Cardiac septum (tissue), 1 donor: ENCODE data around the gene CYP46A1. TPM values are rescaled to one million over a fixed set of nuclear protein-coding genes. Genes with fewer than 3 reads are reported as not detected.
A peak's percentile ranks its signal among the peaks of the same experiment; 100 is the strongest.

ENCODE experiments used
- DNase-seq: peaks from one replicate; pipeline ENCODE4 v3.0.0-alpha.2; 2020; ENCODE audit warnings: low spot score
- intact Hi-C: fragments of 100-400 bp; cut with DNase I; formaldehyde crosslinking; loops from one replicate; pipeline ENCODE4 v1.14.0; 2022
- total RNA-seq: library from RNA; stranded (reverse); fragmentation: NEBNext Ultra II Directional; extraction: Animal tissue kit (Norgen Biotek cat#: 25700); gene quantifications from one replicate; pipeline ENCODE4 v1.2.1, GENCODE V29; 2021
- donor health status: DM: no; HTN: no; CAD: no.

CYP46A1 gene
- total RNA-seq, 1 donor from 2014 or later, result 5.5 TPM

GRCh38 chr14:99749763-99750715, 65.9 kb downstream of the CYP46A1 start:
- DNase-seq, result no peak
- intact Hi-C loops, result no loop called here

DNA sequence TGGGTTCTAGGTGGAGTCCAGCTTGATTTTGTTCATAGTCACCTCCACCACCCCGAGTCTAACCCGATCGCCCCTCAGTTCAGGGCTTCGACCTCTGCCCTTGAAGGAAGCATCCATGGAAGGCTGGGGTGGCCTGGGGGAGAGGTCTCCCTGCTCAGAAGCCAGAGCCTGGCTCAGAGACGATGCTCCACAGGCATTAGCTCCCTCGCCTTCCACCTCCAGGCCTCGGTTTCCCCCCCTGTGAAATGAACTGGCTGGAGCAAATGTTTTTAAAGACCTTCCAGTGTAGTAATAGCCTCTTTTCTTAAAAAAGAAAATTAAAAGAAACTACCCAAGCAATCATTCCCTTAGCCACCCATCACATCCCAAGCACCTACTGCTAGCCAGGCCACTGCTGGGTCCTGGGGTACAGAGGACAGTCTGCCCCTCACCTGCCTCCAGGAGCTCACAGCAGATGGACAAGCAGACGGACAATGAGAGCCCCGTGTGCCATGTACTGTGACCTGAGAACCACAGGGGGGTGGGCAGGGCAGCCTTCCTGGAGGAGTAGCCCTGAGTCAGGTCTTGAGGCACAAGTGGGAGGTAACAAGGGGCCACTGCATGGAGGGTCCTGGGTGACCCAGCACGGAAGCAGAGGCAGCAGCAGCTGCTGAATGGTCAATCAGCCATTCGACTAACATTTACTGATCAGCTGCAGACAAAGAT, 66.8 kb downstream of the CYP46A1 start:
- intact Hi-C loops, result no loop called here
- DNase-seq, result no peak

DNA sequence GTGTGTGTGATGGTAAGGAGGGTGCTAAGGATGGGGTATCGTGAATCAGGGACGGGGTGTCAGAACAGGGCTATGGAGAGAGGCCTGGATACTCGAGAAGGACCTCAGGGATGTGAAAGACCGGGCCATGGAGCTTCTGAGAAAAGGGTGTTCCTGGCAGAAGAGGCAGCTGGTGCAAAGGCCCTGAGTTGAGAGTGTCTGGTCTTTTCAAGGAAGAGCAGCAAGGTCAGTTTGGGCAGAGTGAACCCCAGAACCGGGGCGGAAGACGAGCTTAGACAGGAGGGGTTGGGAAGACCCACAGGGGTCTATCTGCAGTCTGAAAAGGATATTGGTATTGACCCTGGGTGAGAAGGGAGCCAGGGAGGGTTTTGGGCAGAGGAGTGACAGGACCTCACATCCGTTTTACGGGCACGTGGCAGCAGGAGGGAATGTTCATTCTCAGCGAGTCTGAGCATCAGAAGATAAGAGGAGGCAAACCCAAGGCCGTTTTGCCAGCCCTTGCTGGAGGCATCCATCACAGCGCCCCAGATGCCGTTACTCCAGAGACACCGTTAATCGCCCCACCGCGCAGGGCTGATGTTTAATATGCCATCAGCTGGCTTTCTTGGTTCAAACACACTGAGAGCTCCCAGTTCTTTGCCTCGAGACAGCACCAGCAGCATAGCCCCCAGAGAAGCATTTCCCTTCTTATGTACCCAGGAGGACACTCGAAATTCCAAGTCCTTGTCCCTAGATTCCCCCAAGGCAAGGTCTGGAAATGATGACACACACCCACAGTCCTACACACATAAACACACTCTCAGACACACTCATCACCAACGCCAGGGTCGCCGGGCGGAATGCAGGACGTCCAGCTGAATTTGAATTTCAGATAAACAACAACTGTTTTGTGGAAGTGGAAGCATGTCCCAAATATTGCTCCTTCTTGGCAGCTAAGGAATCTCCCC, 67.7 kb downstream of the CYP46A1 start:
- intact Hi-C loops, result no loop called here
- DNase-seq, result no peak

- intact Hi-C loops, result no loop called here
- no peak for DNase-seq
Measured at GRCh38 chr14:99752486-99753121, 68.5 kb downstream of the CYP46A1 start.

- intact Hi-C loops, result no loop called here
- no peak for DNase-seq
Measured at GRCh38 chr14:99753225-99754140, 69.4 kb downstream of the CYP46A1 start.

- peak; percentile 73 for DNase-seq
- intact Hi-C loops, result no loop called here
Measured at GRCh38 chr14:99754141-99755067, 70.3 kb downstream of the CYP46A1 start.

DNA sequence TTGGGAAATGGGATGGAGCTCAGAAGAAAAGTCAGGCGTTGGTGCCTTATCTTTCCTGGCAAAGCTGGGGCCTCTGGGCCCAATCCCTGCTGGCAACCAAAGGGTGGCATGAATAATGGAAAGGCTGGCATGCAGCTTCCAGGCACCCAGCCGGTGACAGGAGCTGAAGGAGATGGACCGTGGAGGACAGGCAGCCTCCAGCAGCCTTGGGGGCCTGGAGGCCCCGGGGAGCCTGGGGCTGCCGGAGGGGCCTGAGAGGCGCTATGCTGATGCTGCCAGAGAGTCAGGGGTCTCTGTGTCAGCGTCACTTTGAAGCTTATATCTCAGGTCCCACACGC, 70.9 kb downstream of the CYP46A1 start:
- intact Hi-C loops, result no loop called here
- peak; percentile 70 for DNase-seq

DNA sequence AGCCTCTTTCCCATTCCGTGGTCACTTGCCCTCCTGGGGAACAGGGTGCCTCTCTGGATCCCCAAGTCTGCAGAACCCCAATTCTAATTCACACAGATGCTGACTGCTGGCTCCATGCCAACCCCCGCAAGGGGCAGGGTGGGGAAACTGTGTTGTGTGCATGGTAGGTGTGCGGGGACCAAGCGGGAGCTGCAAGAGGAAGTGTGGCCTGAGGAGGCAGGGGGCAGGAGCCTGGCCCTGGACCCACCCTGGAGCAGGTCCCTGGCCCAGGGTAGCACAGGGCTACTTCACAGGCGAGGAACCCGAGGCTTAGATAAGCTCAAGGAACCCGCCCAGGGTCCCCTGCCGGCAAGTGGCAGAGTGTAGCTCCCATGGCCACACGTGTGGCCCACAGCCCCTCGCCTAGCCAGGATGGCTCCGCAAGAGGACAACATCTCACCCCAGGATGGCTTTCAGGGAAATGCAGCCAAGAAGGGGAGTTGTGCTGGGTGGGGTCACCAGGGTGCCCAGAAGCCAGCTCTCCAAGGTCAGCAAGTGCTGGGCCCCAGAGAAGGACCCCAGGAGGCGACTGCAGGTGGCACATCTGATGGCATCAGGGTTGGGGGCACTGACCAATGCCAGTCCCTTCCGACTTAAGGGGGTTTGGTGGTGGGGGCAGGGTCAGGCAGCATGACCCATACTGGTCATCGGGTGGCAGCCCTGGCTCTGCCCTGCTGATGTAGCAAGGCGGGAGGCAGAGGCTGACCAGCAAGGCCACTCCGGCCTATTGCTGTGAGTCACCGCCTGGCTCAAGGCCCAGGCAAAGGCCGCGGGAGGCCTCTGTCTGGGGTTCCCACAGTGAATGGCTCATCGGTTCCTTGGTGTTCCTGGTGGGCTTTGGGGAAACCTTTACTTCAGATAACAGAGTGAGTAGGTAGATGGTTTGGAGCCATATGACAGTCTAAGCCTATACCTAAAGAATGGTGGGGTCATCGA, 71.8 kb downstream of the CYP46A1 start:
- intact Hi-C loops, result no loop called here

GRCh38 chr14:99756796-99757195, 72.7 kb downstream of the CYP46A1 start:
- DNase-seq, result peak; percentile 33
- intact Hi-C loops, result no loop called here

More for the DNA sequence above, 71.8 kb downstream of the CYP46A1 start:
- peak; percentile 90 for DNase-seq

DNA sequence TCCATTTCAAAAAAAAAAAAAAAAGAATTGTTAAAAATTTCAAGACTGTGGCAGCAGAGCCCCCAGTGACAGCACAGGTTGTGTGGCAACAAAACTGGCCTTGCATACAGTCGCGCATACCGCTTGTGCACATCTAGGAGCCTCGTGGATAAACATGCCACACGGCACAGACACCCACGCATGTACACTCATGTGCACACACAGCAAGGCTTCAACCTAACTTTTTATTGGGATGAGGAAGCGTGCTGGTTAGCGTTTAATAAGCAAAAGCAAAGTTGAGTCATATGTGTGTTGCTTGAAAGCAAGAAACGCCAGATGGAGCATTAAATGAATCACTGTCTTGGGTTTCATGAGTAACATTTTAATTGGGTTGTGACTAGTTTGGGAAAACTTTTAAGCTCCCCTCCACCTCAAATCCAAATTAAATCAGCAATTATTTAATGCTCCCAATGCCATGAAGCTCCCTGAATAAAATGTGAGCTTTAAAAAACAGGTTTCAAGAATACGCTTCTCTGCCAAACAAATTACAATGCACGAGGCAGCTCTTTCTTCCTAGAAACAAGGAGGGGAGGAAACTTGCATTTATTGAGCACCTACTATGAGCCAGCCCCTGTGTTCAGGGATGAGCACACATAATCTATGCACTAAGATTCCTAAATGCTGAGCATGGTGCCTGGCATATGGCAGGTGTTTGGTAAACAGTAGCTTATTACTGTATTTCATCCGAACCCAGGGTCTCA, 73.4 kb downstream of the CYP46A1 start:
- peak; percentile 31 for DNase-seq
- intact Hi-C loops, result no loop called here

- peak; percentile 46 for DNase-seq
- intact Hi-C loops, result no loop called here
Measured at GRCh38 chr14:99758121-99758821, 74.2 kb downstream of the CYP46A1 start.

GRCh38 chr14:99758872-99759545, 74.9 kb downstream of the CYP46A1 start:
- DNase-seq, result peak; percentile 72
- intact Hi-C loops, result no loop called here

GRCh38 chr14:99759546-99759925, 75.4 kb downstream of the CYP46A1 start:
- peak; percentile 15 for DNase-seq
- intact Hi-C loops, result no loop called here

GRCh38 chr14:99760817-99761216, 76.7 kb downstream of the CYP46A1 start:
- DNase-seq, result no peak
- intact Hi-C loops, result no loop called here
